ENCODE data around the gene TMCC2. TPM values are rescaled to one million over a fixed set of nuclear protein-coding genes. Genes with fewer than 3 reads are reported as not detected.

Gene TMCC2
- total and polyA plus RNA-seq, 2 experiments from 2014 or later, result 2.6 to 9.9 TPM

DNA sequence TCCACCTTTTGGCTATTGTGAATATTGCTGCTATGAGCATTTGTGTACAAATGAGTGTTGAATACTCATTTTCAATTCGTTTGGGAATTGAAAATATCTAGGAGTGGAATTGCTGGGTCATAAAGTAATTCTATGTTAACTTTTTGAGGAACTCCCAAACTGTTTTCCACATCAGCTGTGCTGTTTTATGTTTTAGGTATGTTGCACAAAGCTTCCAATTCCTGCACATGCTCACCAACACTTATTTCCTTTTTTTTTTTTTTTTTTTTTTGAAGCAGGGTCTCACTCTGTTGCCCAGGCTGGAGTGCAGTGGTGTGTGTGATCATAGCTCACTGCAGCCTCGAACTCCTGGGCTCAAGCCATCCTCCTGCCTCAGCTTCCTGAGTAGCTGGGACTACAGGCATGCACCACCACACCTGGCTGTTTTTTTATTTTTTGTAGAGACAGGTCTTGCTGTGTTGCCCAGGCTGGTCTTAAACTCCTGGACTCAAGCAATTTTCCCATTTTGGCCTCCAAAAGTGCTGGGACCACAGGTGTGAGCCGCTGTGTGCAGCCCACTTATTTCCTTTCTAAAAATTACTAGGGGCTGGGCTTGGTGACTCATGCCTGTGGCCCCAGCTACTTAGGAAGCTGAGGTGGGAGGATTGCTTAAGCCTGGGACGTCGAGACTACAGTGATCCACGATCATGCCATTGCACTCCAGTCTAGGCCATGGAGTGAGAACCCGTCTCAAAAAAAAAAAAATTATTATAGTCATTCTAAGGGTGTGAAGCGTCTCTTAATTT is 33.4 kb downstream of the TMCC2 start:
- H4K20me1 ChIP-seq (replicated peaks; ENCODE audit: insufficient read depth), result no peaks in the 10 kb centered on the region
- H3K4me3 ChIP-seq, result no peak overlapping the region
- Mint-ChIP-seq H3K27ac (no peak overlapping the region), H3K36me3 (ENCODE audit: low read depth) (no peaks in the 10 kb centered on the region), H3K4me3 (no peak overlapping the region), H3K4me1 (peaks cover 34% of the 10 kb centered on the region), H3K9me3 (no peaks in the 10 kb centered on the region), H3K27me3 (ENCODE audit: insufficient read depth, low read depth, poor library complexity) (peaks cover 8% of the 10 kb centered on the region)
- 0 out of 2 replicates have a peak overlapping the region, but pooled peaks have one; percentile 59 for H3K27ac ChIP-seq (ENCODE audit: low read depth)
- H2AFZ ChIP-seq, result no peak overlapping the region
- no peak overlapping the region for H3K4me2 ChIP-seq
- H3K9me2 ChIP-seq (ENCODE audit: insufficient read depth), result no peaks in the 10 kb centered on the region
- H3F3A ChIP-seq (replicated peaks; ENCODE audit: low read depth), result no peaks in the 10 kb centered on the region
- peaks cover 16% of the 10 kb centered on the region for H3K4me1 ChIP-seq (ENCODE audit: insufficient read depth)
- ATAC-seq (no peak), DNase-seq (ENCODE audit: low spot score) (no peak)
- no peaks in the 10 kb centered on the region for H3K36me3 ChIP-seq (ENCODE audit: insufficient read depth)
- no peak for TF ChIP-seq ZNF114 (CRISPR knock-in tag; IDR thresholded peaks at IDR 0.05)
- no peak for TF ChIP-seq POLR2AphosphoS5 (IDR thresholded peaks at IDR 0.05; ENCODE audit: low read depth)
- H3K27me3 ChIP-seq (ENCODE audit: insufficient read depth), result no peaks in the 10 kb centered on the region
- no peaks in the 10 kb centered on the region for H3K79me2 ChIP-seq (replicated peaks; ENCODE audit: insufficient read depth)

DNA sequence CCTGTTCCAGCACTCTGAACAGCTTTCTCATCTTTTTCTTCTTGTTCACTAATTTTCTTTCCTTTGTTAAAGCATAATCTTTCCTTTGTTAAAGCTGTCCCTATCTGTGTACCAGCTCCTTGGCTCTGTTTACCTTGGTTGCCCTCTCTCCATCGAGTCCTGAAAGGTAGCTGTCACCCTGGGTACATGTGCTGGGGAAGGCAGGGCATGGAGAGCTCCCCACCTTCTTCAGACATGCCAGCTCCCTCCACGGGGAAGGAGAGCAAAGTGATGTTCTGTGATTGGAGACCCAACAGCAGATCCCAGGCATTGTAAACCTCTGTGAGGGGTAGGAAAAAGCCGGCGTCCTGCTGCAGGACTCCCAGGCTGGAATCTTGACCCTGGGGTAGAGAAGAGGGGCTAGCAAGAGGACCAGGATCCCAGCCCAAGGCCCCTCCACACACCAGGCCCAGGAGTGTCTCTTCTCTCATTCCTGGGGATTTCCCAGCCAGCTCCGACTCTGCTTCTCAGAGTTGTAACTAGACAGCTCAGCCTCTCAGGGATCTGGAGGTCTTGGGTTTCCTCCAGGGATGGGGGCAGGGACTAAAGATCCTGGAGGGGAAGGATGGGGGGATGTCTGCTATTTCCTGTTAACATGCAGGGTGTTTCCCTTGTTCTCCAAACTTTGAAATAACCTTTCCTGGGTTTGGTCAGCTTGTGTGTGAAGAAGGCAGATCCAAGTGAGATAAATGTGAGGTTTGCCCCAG is 34.4 kb downstream of the TMCC2 start:
- H3K27ac Mint-ChIP-seq, result peak overlapping the region; percentile 4; the same call in 1 of the 2 replicates
- TF ChIP-seq JUNB (IDR thresholded peaks at IDR 0.05; ENCODE audit: unreplicated experiment) (no peak), ZNF331 (CRISPR knock-in tag; IDR thresholded peaks at IDR 0.05; ENCODE audit: low read depth) (no peak), POLR2AphosphoS5 (IDR thresholded peaks at IDR 0.05; ENCODE audit: low read depth) (no peak), ZNF114 (CRISPR knock-in tag; IDR thresholded peaks at IDR 0.05) (no peak), STAT1 (IDR thresholded peaks at IDR 0.05; ENCODE audit: unreplicated experiment) (no peak), EZH2phosphoT487 (IDR thresholded peaks at IDR 0.05; ENCODE audit: unreplicated experiment) (no peak), NANOG (IDR thresholded peaks at IDR 0.05; ENCODE audit: borderline replicate concordance) (no peak), CREB1 (CRISPR knock-in tag; IDR thresholded peaks at IDR 0.05; ENCODE audit: low read depth) (no peak)
- TF ChIP-seq, protein P1, sequence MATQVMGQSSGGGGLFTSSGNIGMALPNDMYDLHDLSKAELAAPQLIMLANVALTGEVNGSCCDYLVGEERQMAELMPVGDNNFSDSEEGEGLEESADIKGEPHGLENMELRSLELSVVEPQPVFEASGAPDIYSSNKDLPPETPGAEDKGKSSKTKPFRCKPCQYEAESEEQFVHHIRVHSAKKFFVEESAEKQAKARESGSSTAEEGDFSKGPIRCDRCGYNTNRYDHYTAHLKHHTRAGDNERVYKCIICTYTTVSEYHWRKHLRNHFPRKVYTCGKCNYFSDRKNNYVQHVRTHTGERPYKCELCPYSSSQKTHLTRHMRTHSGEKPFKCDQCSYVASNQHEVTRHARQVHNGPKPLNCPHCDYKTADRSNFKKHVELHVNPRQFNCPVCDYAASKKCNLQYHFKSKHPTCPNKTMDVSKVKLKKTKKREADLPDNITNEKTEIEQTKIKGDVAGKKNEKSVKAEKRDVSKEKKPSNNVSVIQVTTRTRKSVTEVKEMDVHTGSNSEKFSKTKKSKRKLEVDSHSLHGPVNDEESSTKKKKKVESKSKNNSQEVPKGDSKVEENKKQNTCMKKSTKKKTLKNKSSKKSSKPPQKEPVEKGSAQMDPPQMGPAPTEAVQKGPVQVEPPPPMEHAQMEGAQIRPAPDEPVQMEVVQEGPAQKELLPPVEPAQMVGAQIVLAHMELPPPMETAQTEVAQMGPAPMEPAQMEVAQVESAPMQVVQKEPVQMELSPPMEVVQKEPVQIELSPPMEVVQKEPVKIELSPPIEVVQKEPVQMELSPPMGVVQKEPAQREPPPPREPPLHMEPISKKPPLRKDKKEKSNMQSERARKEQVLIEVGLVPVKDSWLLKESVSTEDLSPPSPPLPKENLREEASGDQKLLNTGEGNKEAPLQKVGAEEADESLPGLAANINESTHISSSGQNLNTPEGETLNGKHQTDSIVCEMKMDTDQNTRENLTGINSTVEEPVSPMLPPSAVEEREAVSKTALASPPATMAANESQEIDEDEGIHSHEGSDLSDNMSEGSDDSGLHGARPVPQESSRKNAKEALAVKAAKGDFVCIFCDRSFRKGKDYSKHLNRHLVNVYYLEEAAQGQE (IDR thresholded peaks at IDR 0.05; ENCODE audit: unreplicated experiment), result no peak
- TF ChIP-seq, protein P2, sequence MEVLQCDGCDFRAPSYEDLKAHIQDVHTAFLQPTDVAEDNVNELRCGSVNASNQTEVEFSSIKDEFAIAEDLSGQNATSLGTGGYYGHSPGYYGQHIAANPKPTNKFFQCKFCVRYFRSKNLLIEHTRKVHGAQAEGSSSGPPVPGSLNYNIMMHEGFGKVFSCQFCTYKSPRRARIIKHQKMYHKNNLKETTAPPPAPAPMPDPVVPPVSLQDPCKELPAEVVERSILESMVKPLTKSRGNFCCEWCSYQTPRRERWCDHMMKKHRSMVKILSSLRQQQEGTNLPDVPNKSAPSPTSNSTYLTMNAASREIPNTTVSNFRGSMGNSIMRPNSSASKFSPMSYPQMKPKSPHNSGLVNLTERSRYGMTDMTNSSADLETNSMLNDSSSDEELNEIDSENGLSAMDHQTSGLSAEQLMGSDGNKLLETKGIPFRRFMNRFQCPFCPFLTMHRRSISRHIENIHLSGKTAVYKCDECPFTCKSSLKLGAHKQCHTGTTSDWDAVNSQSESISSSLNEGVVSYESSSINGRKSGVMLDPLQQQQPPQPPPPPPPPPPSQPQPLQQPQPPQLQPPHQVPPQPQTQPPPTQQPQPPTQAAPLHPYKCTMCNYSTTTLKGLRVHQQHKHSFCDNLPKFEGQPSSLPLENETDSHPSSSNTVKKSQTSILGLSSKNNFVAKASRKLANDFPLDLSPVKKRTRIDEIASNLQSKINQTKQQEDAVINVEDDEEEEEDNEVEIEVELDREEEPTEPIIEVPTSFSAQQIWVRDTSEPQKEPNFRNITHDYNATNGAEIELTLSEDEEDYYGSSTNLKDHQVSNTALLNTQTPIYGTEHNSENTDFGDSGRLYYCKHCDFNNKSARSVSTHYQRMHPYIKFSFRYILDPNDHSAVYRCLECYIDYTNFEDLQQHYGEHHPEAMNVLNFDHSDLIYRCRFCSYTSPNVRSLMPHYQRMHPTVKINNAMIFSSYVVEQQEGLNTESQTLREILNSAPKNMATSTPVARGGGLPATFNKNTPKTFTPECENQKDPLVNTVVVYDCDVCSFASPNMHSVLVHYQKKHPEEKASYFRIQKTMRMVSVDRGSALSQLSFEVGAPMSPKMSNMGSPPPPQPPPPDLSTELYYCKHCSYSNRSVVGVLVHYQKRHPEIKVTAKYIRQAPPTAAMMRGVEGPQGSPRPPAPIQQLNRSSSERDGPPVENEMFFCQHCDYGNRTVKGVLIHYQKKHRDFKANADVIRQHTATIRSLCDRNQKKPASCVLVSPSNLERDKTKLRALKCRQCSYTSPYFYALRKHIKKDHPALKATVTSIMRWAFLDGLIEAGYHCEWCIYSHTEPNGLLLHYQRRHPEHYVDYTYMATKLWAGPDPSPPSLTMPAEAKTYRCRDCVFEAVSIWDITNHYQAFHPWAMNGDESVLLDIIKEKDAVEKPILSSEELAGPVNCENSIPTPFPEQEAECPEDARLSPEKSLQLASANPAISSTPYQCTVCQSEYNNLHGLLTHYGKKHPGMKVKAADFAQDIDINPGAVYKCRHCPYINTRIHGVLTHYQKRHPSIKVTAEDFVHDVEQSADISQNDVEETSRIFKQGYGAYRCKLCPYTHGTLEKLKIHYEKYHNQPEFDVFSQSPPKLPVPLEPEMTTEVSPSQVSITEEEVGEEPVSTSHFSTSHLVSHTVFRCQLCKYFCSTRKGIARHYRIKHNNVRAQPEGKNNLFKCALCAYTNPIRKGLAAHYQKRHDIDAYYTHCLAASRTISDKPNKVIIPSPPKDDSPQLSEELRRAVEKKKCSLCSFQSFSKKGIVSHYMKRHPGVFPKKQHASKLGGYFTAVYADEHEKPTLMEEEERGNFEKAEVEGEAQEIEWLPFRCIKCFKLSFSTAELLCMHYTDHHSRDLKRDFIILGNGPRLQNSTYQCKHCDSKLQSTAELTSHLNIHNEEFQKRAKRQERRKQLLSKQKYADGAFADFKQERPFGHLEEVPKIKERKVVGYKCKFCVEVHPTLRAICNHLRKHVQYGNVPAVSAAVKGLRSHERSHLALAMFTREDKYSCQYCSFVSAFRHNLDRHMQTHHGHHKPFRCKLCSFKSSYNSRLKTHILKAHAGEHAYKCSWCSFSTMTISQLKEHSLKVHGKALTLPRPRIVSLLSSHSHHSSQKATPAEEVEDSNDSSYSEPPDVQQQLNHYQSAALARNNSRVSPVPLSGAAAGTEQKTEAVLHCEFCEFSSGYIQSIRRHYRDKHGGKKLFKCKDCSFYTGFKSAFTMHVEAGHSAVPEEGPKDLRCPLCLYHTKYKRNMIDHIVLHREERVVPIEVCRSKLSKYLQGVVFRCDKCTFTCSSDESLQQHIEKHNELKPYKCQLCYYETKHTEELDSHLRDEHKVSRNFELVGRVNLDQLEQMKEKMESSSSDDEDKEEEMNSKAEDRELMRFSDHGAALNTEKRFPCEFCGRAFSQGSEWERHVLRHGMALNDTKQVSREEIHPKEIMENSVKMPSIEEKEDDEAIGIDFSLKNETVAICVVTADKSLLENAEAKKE (CRISPR knock-in tag; IDR thresholded peaks at IDR 0.05), result no peak

More for the DNA sequence above, 34.4 kb downstream of the TMCC2 start:
- ATAC-seq (peak; percentile 46), DNase-seq (ENCODE audit: low spot score) (peak; percentile 61)
- Histone ChIP-seq H3K4me3 (no peak overlapping the region), H2AFZ (no peak overlapping the region), H3K9me2 (ENCODE audit: insufficient read depth) (no peaks in the 10 kb centered on the region), H3K27me3 (ENCODE audit: insufficient read depth) (no peaks in the 10 kb centered on the region), H3F3A (replicated peaks; ENCODE audit: low read depth) (no peaks in the 10 kb centered on the region), H3K4me2 (peak overlapping the region; percentile 62), H3K36me3 (ENCODE audit: insufficient read depth) (no peaks in the 10 kb centered on the region), H3K79me2 (replicated peaks; ENCODE audit: insufficient read depth) (no peaks in the 10 kb centered on the region), H3K27ac (ENCODE audit: low read depth) (peak overlapping the region; percentile 59; the same call in 1 of the 2 replicates), H3K4me1 (ENCODE audit: insufficient read depth) (peaks cover 24% of the 10 kb centered on the region), H4K20me1 (replicated peaks; ENCODE audit: insufficient read depth) (no peaks in the 10 kb centered on the region)
- H3K4me1 Mint-ChIP-seq, result peaks cover 38% of the 10 kb centered on the region
- no peaks in the 10 kb centered on the region for H3K36me3 Mint-ChIP-seq (ENCODE audit: low read depth)
- H3K4me3 Mint-ChIP-seq, result no peak overlapping the region
- H3K27me3 Mint-ChIP-seq (ENCODE audit: insufficient read depth, low read depth, poor library complexity), result peaks cover 11% of the 10 kb centered on the region
- H3K9me3 Mint-ChIP-seq, result no peaks in the 10 kb centered on the region

Data from GM23338 (cell line).